Thyroid gland (tissue), 4 donors: ENCODE results near the gene TSG101.

Experiments
- CTCF ChIP-seq, 6 experiments: fragments of 200-600 bp in 3 of 6; fragments of 450-650 bp in 3 of 6; sonication (generic) in 3 of 6; IDR thresholded peaks; one replicate each; pipeline ENCODE4 v1.5.1; 2016 to 2019; ENCODE audit warnings: antibody characterized with exemption in 6 of 6, mild to moderate bottlenecking in 2 of 6, inconsistent platforms in 1 of 6, moderate library complexity in 1 of 6
- POLR2A ChIP-seq, 2 donors: fragments of 450-650 bp; IDR thresholded peaks; one replicate each; pipeline ENCODE4 v1.6.1; 2017; ENCODE audit warnings: antibody characterized with exemption in 2 of 2, mild to moderate bottlenecking in 2 of 2, moderate library complexity in 1 of 2

GRCh38 chr11:18498039-18498438 is 28.7 kb downstream of the TSG101 start:
- TF ChIP-seq CTCF (IDR thresholded peaks at IDR 0.05) (no peak), POLR2A (IDR thresholded peaks at IDR 0.05) (no peak)
